HepG2 (cell line): ENCODE results near the gene PGPEP1. TPM values are rescaled to one million over a fixed set of nuclear protein-coding genes. Genes with fewer than 3 reads are reported as not detected.

Source experiments
- BORCS8-MEF2B ChIP-seq: sonication (generic); formaldehyde crosslinking; IDR thresholded peaks from 2 replicates; pipeline ENCODE4 v1.8.0; 2022; ENCODE audit warnings: mild to moderate bottlenecking, missing genetic modification reagents
- ELF1 ChIP-seq: sonication (generic); formaldehyde crosslinking; IDR thresholded peaks from 2 replicates; pipeline ENCODE4 v1.4.0; 2020; ENCODE audit warnings: missing genetic modification reagents
- FLYWCH1 ChIP-seq: sonication (generic); formaldehyde crosslinking; IDR thresholded peaks from 2 replicates; pipeline ENCODE4 v1.8.1; 2023; ENCODE audit warnings: mild to moderate bottlenecking, missing genetic modification reagents
- FOXO1 ChIP-seq: sonication (generic); formaldehyde crosslinking; IDR thresholded peaks from 2 replicates; pipeline ENCODE4 v1.4.0; 2020; ENCODE audit warnings: missing genetic modification reagents
- HIC2 ChIP-seq: sonication (generic); formaldehyde crosslinking; IDR thresholded peaks from 2 replicates; pipeline ENCODE4 v1.9.0; 2022; ENCODE audit warnings: low read depth, missing genetic modification reagents
- HNF4A ChIP-seq: sonication (generic); formaldehyde crosslinking; IDR thresholded peaks from 2 replicates; pipeline ENCODE4 v1.4.0; 2020; ENCODE audit warnings: missing genetic modification reagents
- MEIS2 ChIP-seq: sonication (generic); formaldehyde crosslinking; IDR thresholded peaks from 2 replicates; pipeline ENCODE4 v1.9.0; 2021; ENCODE audit warnings: mild to moderate bottlenecking, missing genetic modification reagents
- NONO ChIP-seq, 2 experiments: fragments of 450-650 bp in 1 of 2; sonication (generic) in 1 of 2; formaldehyde crosslinking in 1 of 2; IDR thresholded peaks in 1 of 2; conservative IDR thresholded peaks in 1 of 2; 2 replicates each; pipeline versions ENCODE4 v1.6.1 to v1.8.0; 2017 to 2022; ENCODE audit warnings: mild to moderate bottlenecking in 1 of 2, missing genetic modification reagents in 1 of 2, moderate library complexity in 1 of 2
- NR2F6 ChIP-seq, 2 experiments: IDR thresholded peaks; 2 replicates each; pipeline ENCODE4 v1.6.1; 2016; ENCODE audit warnings: antibody characterized with exemption in 1 of 2, mild to moderate bottlenecking in 1 of 2
- RFX3 ChIP-seq: IDR thresholded peaks from 2 replicates; pipeline ENCODE4 v1.6.1; 2016; ENCODE audit warnings: missing biosample characterization, missing genetic modification reagents
- TOPORS ChIP-seq: sonication (generic); formaldehyde crosslinking; IDR thresholded peaks from 2 replicates; pipeline ENCODE4 v1.8.0; 2023; ENCODE audit warnings: mild to moderate bottlenecking, missing genetic modification reagents
- YEATS2 ChIP-seq: sonication (generic); formaldehyde crosslinking; IDR thresholded peaks from 2 replicates; pipeline ENCODE4 v1.4.0; 2020; ENCODE audit warnings: missing genetic modification reagents, borderline replicate concordance
- ZNF20 ChIP-seq: sonication (generic); formaldehyde crosslinking; IDR thresholded peaks from 2 replicates; pipeline ENCODE4 v1.4.0; 2020; ENCODE audit warnings: mild to moderate bottlenecking, moderate library complexity, missing genetic modification reagents
- ZNF230 ChIP-seq: sonication (generic); formaldehyde crosslinking; IDR thresholded peaks from 2 replicates; pipeline ENCODE4 v1.4.0; 2020; ENCODE audit warnings: mild to moderate bottlenecking, missing genetic modification reagents
- ZNF281 ChIP-seq: sonication (generic); formaldehyde crosslinking; IDR thresholded peaks from 2 replicates; pipeline ENCODE4 v1.4.0; 2020; ENCODE audit warnings: missing genetic modification reagents, borderline replicate concordance
- ZNF3 ChIP-seq: IDR thresholded peaks from 2 replicates; pipeline ENCODE4 v1.7.0; 2017; ENCODE audit warnings: inconsistent platforms
- ZNF451 ChIP-seq: sonication (generic); formaldehyde crosslinking; IDR thresholded peaks from 2 replicates; pipeline ENCODE4 v1.5.0; 2020; ENCODE audit warnings: mild to moderate bottlenecking, missing genetic modification reagents
- ZNF780A ChIP-seq: sonication (generic); formaldehyde crosslinking; IDR thresholded peaks from 2 replicates; pipeline ENCODE4 v1.8.0; 2022; ENCODE audit warnings: mild to moderate bottlenecking, missing genetic modification reagents, moderate library complexity
- ZNF782 ChIP-seq: sonication (generic); formaldehyde crosslinking; IDR thresholded peaks from 2 replicates; pipeline ENCODE4 v1.4.0; 2020; ENCODE audit warnings: missing genetic modification reagents, mild to moderate bottlenecking, borderline replicate concordance
- ZNF83 ChIP-seq: sonication (generic); formaldehyde crosslinking; IDR thresholded peaks from 2 replicates; pipeline ENCODE4 v1.4.0; 2020; ENCODE audit warnings: missing genetic modification reagents, mild to moderate bottlenecking, borderline replicate concordance
- polyA plus RNA-seq, 8 experiments: library from polyadenylated mRNA; depleted of rRNA in 3 of 8; stranded (reverse) in 7 of 8; unstranded in 1 of 8; fragments of >200 nt; fragmentation: Illumina TruSeq in 4 of 8; extraction: Trizol in 4 of 8; gene quantifications; 2 replicates each; pipeline versions ENCODE4 v1.2.1 to v1.2.3, GENCODE V29; 2011 to 2016; ENCODE audit warnings: low read depth in 4 of 8, missing spikeins in 1 of 8, mixed read lengths in 1 of 8; ENCODE audit not compliant: insufficient read depth in 1 of 8
- total RNA-seq, 5 experiments: library from RNA; depleted of rRNA; stranded (reverse); fragments of >200 nt; fragmentation: Illumina TruSeq; extraction: Trizol; gene quantifications; 2 replicates each; pipeline ENCODE4 v1.2.3, GENCODE V29; 2016; ENCODE audit warnings: low read depth in 1 of 5
- TF ChIP-seq, protein P1 (sequence below): sonication (generic); formaldehyde crosslinking; conservative IDR thresholded peaks from 2 replicates; pipeline ENCODE4 v1.4.0; 2020; ENCODE audit warnings: missing genetic modification reagents
- TF ChIP-seq, protein P2 (sequence below): sonication (generic); formaldehyde crosslinking; IDR thresholded peaks from 2 replicates; pipeline ENCODE4 v1.5.0; 2020; ENCODE audit warnings: missing genetic modification reagents

PGPEP1 gene
- total and polyA plus RNA-seq, 2 of the 13 experiments (the other 11 are each of a cell fraction or from before 2014, with no cell fraction given), result 53.1 to 56.6 TPM

- peak; percentile 59; the same call in 1 of the 2 replicates for TF ChIP-seq HIC2 (CRISPR knock-in tag)
- TF ChIP-seq, protein P1, sequence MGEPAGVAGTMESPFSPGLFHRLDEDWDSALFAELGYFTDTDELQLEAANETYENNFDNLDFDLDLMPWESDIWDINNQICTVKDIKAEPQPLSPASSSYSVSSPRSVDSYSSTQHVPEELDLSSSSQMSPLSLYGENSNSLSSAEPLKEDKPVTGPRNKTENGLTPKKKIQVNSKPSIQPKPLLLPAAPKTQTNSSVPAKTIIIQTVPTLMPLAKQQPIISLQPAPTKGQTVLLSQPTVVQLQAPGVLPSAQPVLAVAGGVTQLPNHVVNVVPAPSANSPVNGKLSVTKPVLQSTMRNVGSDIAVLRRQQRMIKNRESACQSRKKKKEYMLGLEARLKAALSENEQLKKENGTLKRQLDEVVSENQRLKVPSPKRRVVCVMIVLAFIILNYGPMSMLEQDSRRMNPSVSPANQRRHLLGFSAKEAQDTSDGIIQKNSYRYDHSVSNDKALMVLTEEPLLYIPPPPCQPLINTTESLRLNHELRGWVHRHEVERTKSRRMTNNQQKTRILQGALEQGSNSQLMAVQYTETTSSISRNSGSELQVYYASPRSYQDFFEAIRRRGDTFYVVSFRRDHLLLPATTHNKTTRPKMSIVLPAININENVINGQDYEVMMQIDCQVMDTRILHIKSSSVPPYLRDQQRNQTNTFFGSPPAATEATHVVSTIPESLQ, result 0 out of 2 replicates have a peak, but pooled peaks have one; percentile 36
- TF ChIP-seq RFX3 (CRISPR knock-in tag), result no peak
- TF ChIP-seq FLYWCH1, result no peak
- peak; percentile 53 for TF ChIP-seq FOXO1
- TF ChIP-seq ZNF451 (CRISPR knock-in tag), result 0 out of 2 replicates have a peak, but pooled peaks have one; percentile 74
- peak; percentile 33; the same call in 1 of the 2 replicates for TF ChIP-seq TOPORS (CRISPR knock-in tag)
- peak; percentile 83 for TF ChIP-seq BORCS8-MEF2B (CRISPR knock-in tag)
- TF ChIP-seq MEIS2, result peak; percentile 63
- peak; percentile 46; the same call in 1 of the 2 replicates for TF ChIP-seq ZNF281 (CRISPR knock-in tag)
- TF ChIP-seq YEATS2 (CRISPR knock-in tag), result peak; percentile 44; the same call in 1 of the 2 replicates
- no peak for TF ChIP-seq ZNF20 (CRISPR knock-in tag)
- no peak; the same call in 1 of the 2 replicates for TF ChIP-seq ZNF782 (CRISPR knock-in tag)
- TF ChIP-seq ZNF780A (CRISPR knock-in tag), result no peak
- TF ChIP-seq ELF1, result peak; percentile 69; the same call in 1 of the 2 replicates
- no peak for TF ChIP-seq NONO (IDR thresholded peaks at IDR 0.05)
- peak; percentile 79; the same call in 1 of the 2 replicates for TF ChIP-seq NONO (CRISPR knock-in tag; conservative IDR thresholded peaks at IDR 0.05)
- 0 out of 2 replicates have a peak, but pooled peaks have one; percentile 56 for TF ChIP-seq ZNF230
- TF ChIP-seq ZNF3, result no peak
- no peak for TF ChIP-seq ZNF83
- TF ChIP-seq, protein P2, sequence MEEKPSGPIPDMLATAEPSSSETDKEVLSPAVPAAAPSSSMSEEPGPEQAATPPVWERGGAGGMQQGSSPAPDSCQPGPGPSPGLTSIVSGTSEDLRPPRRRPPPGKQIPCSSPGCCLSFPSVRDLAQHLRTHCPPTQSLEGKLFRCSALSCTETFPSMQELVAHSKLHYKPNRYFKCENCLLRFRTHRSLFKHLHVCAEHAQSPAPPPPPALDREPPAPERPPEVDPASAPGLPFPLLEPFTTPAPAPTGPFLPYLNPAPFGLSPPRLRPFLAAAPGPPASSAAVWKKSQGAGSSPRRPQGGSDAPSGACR (CRISPR knock-in tag), result no peak
- peak; percentile 77; the same call in 1 of the 2 replicates for TF ChIP-seq NR2F6 (IDR thresholded peaks at IDR 0.05)
- peak; percentile 60 for TF ChIP-seq NR2F6 (CRISPR knock-in tag; IDR thresholded peaks at IDR 0.05)
- peak; percentile 96 for TF ChIP-seq HNF4A (CRISPR knock-in tag)
Measured at GRCh38 chr19:18340990-18341868, 831 bp downstream of the PGPEP1 start (continued).
